ENCODE measurements around the gene PITPNC1.
A peak's percentile ranks its signal among the peaks of the same experiment; 100 is the strongest.
"Not testable (repeated sequence)": the region's sequence is repeated elsewhere in the genome, so short reads cannot be mapped to it uniquely, and the experiment has no call there.

The PITPNC1 gene

GRCh38 chr17:67378454-67379250 lies 1.6 kb downstream of the PITPNC1 start:
- TF ChIP-seq CTCF (IDR thresholded peaks at IDR 0.05; ENCODE audit: low read depth, low read length, missing control alignments) = peak; percentile 63
- no peak for DNase-seq (ENCODE audit: low read depth)
- H3K4me3 ChIP-seq (ENCODE audit: low read depth, low read length) = peak overlapping the region; percentile 75

GRCh38 chr17:67379251-67379630 lies 2.2 kb downstream of the PITPNC1 start:
- H3K4me3 ChIP-seq (ENCODE audit: low read depth, low read length) = peak overlapping the region; percentile 75
- DNase-seq (ENCODE audit: low read depth) = no peak
- no peak for TF ChIP-seq CTCF (IDR thresholded peaks at IDR 0.05; ENCODE audit: low read depth, low read length, missing control alignments)

- TF ChIP-seq CTCF (IDR thresholded peaks at IDR 0.05; ENCODE audit: low read depth, low read length, missing control alignments) = no peak
- no peak for DNase-seq (ENCODE audit: low read depth)
- H3K4me3 ChIP-seq (ENCODE audit: low read depth, low read length) = no peak overlapping the region
Measured at GRCh38 chr17:67381929-67382257, 4.8 kb downstream of the PITPNC1 start.

- no peak for TF ChIP-seq CTCF (IDR thresholded peaks at IDR 0.05; ENCODE audit: low read depth, low read length, missing control alignments)
- H3K4me3 ChIP-seq (ENCODE audit: low read depth, low read length) = no peak overlapping the region
- DNase-seq (ENCODE audit: low read depth) = no peak
Measured at GRCh38 chr17:67385122-67385988, 8.3 kb downstream of the PITPNC1 start.

GRCh38 chr17:67386965-67387551 lies 10.0 kb downstream of the PITPNC1 start:
- DNase-seq (ENCODE audit: low read depth) = no peak
- peak; percentile 75 for TF ChIP-seq CTCF (IDR thresholded peaks at IDR 0.05; ENCODE audit: low read depth, low read length, missing control alignments)
- no peak overlapping the region for H3K4me3 ChIP-seq (ENCODE audit: low read depth, low read length)

- DNase-seq (ENCODE audit: low read depth); H3K4me3 ChIP-seq (ENCODE audit: low read depth, low read length): not testable (repeated sequence)
Measured at GRCh38 chr17:67388536-67388935, 11.5 kb downstream of the PITPNC1 start.

- no peak for DNase-seq (ENCODE audit: low read depth)
- TF ChIP-seq CTCF (IDR thresholded peaks at IDR 0.05; ENCODE audit: low read depth, low read length, missing control alignments) = no peak
- H3K4me3 ChIP-seq (ENCODE audit: low read depth, low read length) = no peak overlapping the region
Measured at GRCh38 chr17:67388986-67389385, 11.9 kb downstream of the PITPNC1 start.

Data from GM12864 (cell line).